Measurements from ENCODE around the gene IL27RA.

The IL27RA gene

GRCh38 chr19:14031719-14032480, at the start of gene IL27RA:
Gene IL27RA (plus strand): TSS chr19:14031762. CDS start chr19:14031873, 111 bp downstream.
- DNase-seq (ENCODE audit: low read depth), result peak; percentile 58

GRCh38 chr19:13981988-13982501, 49.5 kb upstream of the IL27RA start:
- no peak for DNase-seq (ENCODE audit: low read depth)

GRCh38 chr19:13982773-13983172, 48.8 kb upstream of the IL27RA start:
- no peak for DNase-seq (ENCODE audit: low read depth)

- no peak for DNase-seq (ENCODE audit: low read depth)
Measured at GRCh38 chr19:13983213-13983889, 48.2 kb upstream of the IL27RA start.

- DNase-seq (ENCODE audit: low read depth), result no peak
Measured at GRCh38 chr19:13984186-13984585, 47.4 kb upstream of the IL27RA start.

- DNase-seq (ENCODE audit: low read depth), result no peak
Measured at GRCh38 chr19:13984875-13985741, 46.5 kb upstream of the IL27RA start.

- no peak for DNase-seq (ENCODE audit: low read depth)
Measured at GRCh38 chr19:13985771-13986347, 45.7 kb upstream of the IL27RA start.

GRCh38 chr19:13986348-13986904, 45.1 kb upstream of the IL27RA start:
- DNase-seq (ENCODE audit: low read depth), result peak; percentile 88

GRCh38 chr19:13987101-13987890, 44.3 kb upstream of the IL27RA start:
- no peak for DNase-seq (ENCODE audit: low read depth)

- no peak for DNase-seq (ENCODE audit: low read depth)
Measured at GRCh38 chr19:13989487-13989886, 42.1 kb upstream of the IL27RA start.

GRCh38 chr19:13990085-13990484, 41.5 kb upstream of the IL27RA start:
- DNase-seq (ENCODE audit: low read depth), result no peak

GRCh38 chr19:13992025-13992424, 39.5 kb upstream of the IL27RA start:
- no peak for DNase-seq (ENCODE audit: low read depth)

GRCh38 chr19:13993590-13994300, 37.8 kb upstream of the IL27RA start:
- no peak for DNase-seq (ENCODE audit: low read depth)

GRCh38 chr19:13995017-13995728, 36.4 kb upstream of the IL27RA start:
- DNase-seq (ENCODE audit: low read depth), result peak; percentile 66

- DNase-seq (ENCODE audit: low read depth), result no peak
Measured at GRCh38 chr19:13995878-13996765, 35.4 kb upstream of the IL27RA start.

- no peak for DNase-seq (ENCODE audit: low read depth)
Measured at GRCh38 chr19:13996928-13997630, 34.5 kb upstream of the IL27RA start.

GRCh38 chr19:13997631-13997962, 34.0 kb upstream of the IL27RA start:
- no peak for DNase-seq (ENCODE audit: low read depth)

- no peak for DNase-seq (ENCODE audit: low read depth)
Measured at GRCh38 chr19:13998426-13998825, 33.1 kb upstream of the IL27RA start.
